H9 (cell line): ENCODE results near the gene GBE1. TPM values are rescaled to one million over a fixed set of nuclear protein-coding genes. Genes with fewer than 3 reads are reported as not detected.

Experiments used
- DNase-seq: peaks from one replicate; pipeline ENCODE4 v3.0.0-alpha.2; 2017
- H2AFZ ChIP-seq: one replicate; pipeline ENCODE4 v1.6.1; 2013; ENCODE audit warnings: mild to moderate bottlenecking, low read length, control low read depth, moderate library complexity
- H2AK5ac ChIP-seq: 2 replicates; pipeline ENCODE4 v1.6.1; 2013; ENCODE audit warnings: low read length, control low read depth, mixed read lengths; ENCODE audit not compliant: insufficient read length
- H2BK120ac ChIP-seq: one replicate; pipeline ENCODE4 v1.6.1; 2013; ENCODE audit warnings: low read depth, mild to moderate bottlenecking, low read length, control low read depth, inconsistent platforms; ENCODE audit not compliant: poor library complexity, severe bottlenecking
- H2BK12ac ChIP-seq: 2 replicates; pipeline ENCODE4 v1.6.1; 2013; ENCODE audit warnings: low read length, control low read depth, mixed read lengths, low read depth; ENCODE audit not compliant: insufficient read length
- H2BK15ac ChIP-seq: 2 replicates; pipeline ENCODE4 v1.6.1; 2013; ENCODE audit warnings: low read depth, low read length, control low read depth
- H2BK20ac ChIP-seq: one replicate; pipeline ENCODE4 v1.6.1; 2013; ENCODE audit warnings: low read depth, mild to moderate bottlenecking, low read length, control low read depth, inconsistent platforms; ENCODE audit not compliant: poor library complexity, severe bottlenecking
- H2BK5ac ChIP-seq: 2 replicates; pipeline ENCODE4 v1.6.1; 2013; ENCODE audit warnings: low read length, control low read depth, mixed read lengths; ENCODE audit not compliant: insufficient read length
- H3K14ac ChIP-seq: 2 replicates; pipeline ENCODE4 v1.6.1; 2013; ENCODE audit warnings: low read length, control low read depth; ENCODE audit not compliant: insufficient read depth
- H3K18ac ChIP-seq: 2 replicates; pipeline ENCODE4 v1.6.1; 2013; ENCODE audit warnings: low read depth, mild to moderate bottlenecking, mixed read lengths, low read length, control low read depth; ENCODE audit not compliant: insufficient read length
- H3K23ac ChIP-seq: 2 replicates; pipeline ENCODE4 v1.6.1; 2013; ENCODE audit warnings: low read length, control low read depth, mixed read lengths, low read depth; ENCODE audit not compliant: insufficient read length
- H3K23me2 ChIP-seq: 2 replicates; pipeline ENCODE4 v1.6.1; 2013; ENCODE audit warnings: low read depth, mild to moderate bottlenecking, mixed read lengths, low read length, control low read depth; ENCODE audit not compliant: insufficient read length, poor library complexity, severe bottlenecking
- H3K27ac ChIP-seq: 2 replicates; pipeline ENCODE4 v1.5.1; 2013; ENCODE audit warnings: low read length, control low read depth, mixed read lengths, low read depth; ENCODE audit not compliant: insufficient read length
- H3K27me3 ChIP-seq: 2 replicates; pipeline ENCODE4 v1.6.1; 2013; ENCODE audit warnings: low read length, control low read depth, inconsistent platforms; ENCODE audit not compliant: insufficient read depth
- H3K4ac ChIP-seq: 2 replicates; pipeline ENCODE4 v1.6.1; 2013; ENCODE audit warnings: low read depth, mild to moderate bottlenecking, control low read depth, inconsistent platforms, low read length, moderate library complexity
- H3K4me1 ChIP-seq: 2 replicates; pipeline ENCODE4 v1.6.1; 2013; ENCODE audit warnings: low read length, control low read depth, inconsistent platforms; ENCODE audit not compliant: insufficient read depth
- H3K4me2 ChIP-seq: 2 replicates; pipeline ENCODE4 v1.6.1; 2013; ENCODE audit warnings: low read length, control low read depth, mixed read lengths; ENCODE audit not compliant: insufficient read length, insufficient read depth
- H3K56ac ChIP-seq: 2 replicates; pipeline ENCODE4 v1.6.1; 2013; ENCODE audit warnings: low read depth, mild to moderate bottlenecking, mixed read lengths, low read length, control low read depth; ENCODE audit not compliant: insufficient read length
- H3K79me1 ChIP-seq: 2 replicates; pipeline ENCODE4 v1.6.1; 2013; ENCODE audit warnings: low read depth, mild to moderate bottlenecking, moderate library complexity, low read length, control low read depth, inconsistent platforms; ENCODE audit not compliant: insufficient read depth, poor library complexity, severe bottlenecking
- H3K79me2 ChIP-seq: 2 replicates; pipeline ENCODE4 v1.6.1; 2013; ENCODE audit warnings: low read length, control low read depth, inconsistent platforms; ENCODE audit not compliant: insufficient read depth
- H3K9ac ChIP-seq: 2 replicates; pipeline ENCODE4 v1.6.1; 2013; ENCODE audit warnings: low read length, control low read depth, mixed read lengths; ENCODE audit not compliant: insufficient read length; ENCODE audit errors: extremely low read depth
- H3K9me3 ChIP-seq: one replicate; pipeline ENCODE4 v1.6.1; 2013; ENCODE audit warnings: low read depth, low read length, inconsistent platforms; ENCODE audit not compliant: control insufficient read depth
- H3T11ph ChIP-seq: one replicate; pipeline ENCODE4 v1.6.1; 2013; ENCODE audit warnings: mild to moderate bottlenecking, low read length, control low read depth, inconsistent platforms
- H4K20me1 ChIP-seq: one replicate; pipeline ENCODE4 v1.6.1; 2013; ENCODE audit not compliant: control insufficient read depth, insufficient read length, insufficient read depth
- H4K5ac ChIP-seq: 2 replicates; pipeline ENCODE4 v1.6.1; 2013; ENCODE audit warnings: low read depth, mild to moderate bottlenecking, mixed read lengths, low read length, control low read depth; ENCODE audit not compliant: insufficient read length
- H4K8ac ChIP-seq: replicated peaks from 2 replicates; pipeline ENCODE4 v1.6.1; 2013; ENCODE audit warnings: low read length, control low read depth, mixed read lengths, low read depth; ENCODE audit not compliant: insufficient read length
- H4K91ac ChIP-seq: 2 replicates; pipeline ENCODE4 v1.6.1; 2013; ENCODE audit warnings: low read depth, mild to moderate bottlenecking, moderate library complexity, mixed read lengths, low read length, control low read depth; ENCODE audit not compliant: insufficient read length
- H3K27ac Mint-ChIP-seq, 3 experiments: 2 replicates in 2 of 3; 3 replicates in 1 of 3; pipeline ENCODE4 v1.8.0; 2020 to 2021; ENCODE audit warnings: mixed read lengths in 3 of 3, mild to moderate bottlenecking in 1 of 3, moderate library complexity in 1 of 3
- H3K27me3 Mint-ChIP-seq: 2 replicates; pipeline ENCODE4 v1.8.0; 2021; ENCODE audit warnings: low read depth, mild to moderate bottlenecking, moderate library complexity, mixed read lengths
- H3K36me3 Mint-ChIP-seq, 3 experiments: 2 replicates in 2 of 3; 3 replicates in 1 of 3; pipeline ENCODE4 v1.8.0; 2020 to 2021; ENCODE audit warnings: low read depth in 3 of 3, mixed read lengths in 3 of 3; ENCODE audit not compliant: insufficient read depth in 1 of 3
- H3K4me1 Mint-ChIP-seq, 2 experiments: 2 replicates each; pipeline ENCODE4 v1.8.0; 2020; ENCODE audit warnings: mixed read lengths in 2 of 2
- H3K4me3 Mint-ChIP-seq, 2 experiments: 2 replicates in 1 of 2; 3 replicates in 1 of 2; pipeline ENCODE4 v1.8.0; 2020 to 2021; ENCODE audit warnings: mild to moderate bottlenecking in 2 of 2, mixed read lengths in 2 of 2, moderate library complexity in 1 of 2
- H3K9me3 Mint-ChIP-seq, 2 experiments: 2 replicates in 1 of 2; 3 replicates in 1 of 2; pipeline ENCODE4 v1.8.0; 2020; ENCODE audit warnings: mild to moderate bottlenecking in 2 of 2, mixed read lengths in 2 of 2, moderate library complexity in 1 of 2
- WGBS: extraction: QIAGEN DNeasy Blood & Tissue Kit; methylation state at CpG from one replicate; pipeline ENCODE4 v1.1.7; 2013; ENCODE audit warnings: missing lambda C conversion rate, low lambda C conversion rate, mixed read lengths; ENCODE audit not compliant: insufficient read length; ENCODE audit errors: extremely low coverage; 5-methylcytosine and 5-hydroxymethylcytosine counted together
- total RNA-seq: library from RNA; stranded (reverse); gene quantifications from 2 replicates; pipeline ENCODE4 v1.2.1, GENCODE V29; 2021
- TF ChIP-seq, protein P1 (sequence below): fragments of 200-600 bp; sonication (generic); conservative IDR thresholded peaks from 3 replicates; pipeline ENCODE4 v1.8.0; 2021; ENCODE audit warnings: antibody characterized with exemption, mild to moderate bottlenecking

The GBE1 gene
- total RNA-seq, 1 experiment from 2014 or later, result 13.8 TPM

DNA sequence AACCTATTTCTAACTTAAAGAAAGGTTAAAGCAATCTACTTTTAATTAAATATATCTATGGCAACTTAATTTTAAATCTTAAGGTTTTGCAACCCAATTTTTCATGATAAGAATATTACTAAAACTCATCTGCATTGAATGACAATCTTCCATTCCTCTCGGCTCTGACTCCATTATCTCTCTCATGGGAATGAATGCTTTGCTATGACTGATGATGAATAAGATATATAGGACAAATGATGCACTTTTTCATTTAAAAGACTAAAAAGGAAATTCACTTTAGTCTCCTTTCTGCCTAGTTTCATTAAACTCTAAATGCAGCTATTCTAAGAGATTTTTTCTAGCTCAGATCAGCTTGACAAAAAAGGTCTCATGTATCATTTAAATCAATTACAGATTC, 68.7 kb downstream of the GBE1 start:
- Mint-ChIP-seq H3K4me1 (peaks cover 5% of the 10 kb centered on the region in 2 experiments; a peak in 2 of 4 replicates), H3K27me3 (no peaks in the 10 kb centered on the region), H3K9me3 (no peaks in the 10 kb centered on the region), H3K27ac (no peak overlapping the region), H3K36me3 (no peaks in the 10 kb centered on the region), H3K4me3 (no peak overlapping the region)
- H3K56ac ChIP-seq, result no peak overlapping the region
- no peak overlapping the region for H3K4me2 ChIP-seq
- no peak overlapping the region for H3K4ac ChIP-seq
- no peak overlapping the region for H4K91ac ChIP-seq
- no peak overlapping the region for H2AFZ ChIP-seq
- no peak overlapping the region for H3K27ac ChIP-seq
- H3K9me3 ChIP-seq, result no peaks in the 10 kb centered on the region
- no peak overlapping the region for H2BK120ac ChIP-seq
- no peak overlapping the region for H3K23ac ChIP-seq
- no peak overlapping the region for H4K8ac ChIP-seq
- no peaks in the 10 kb centered on the region for H3K27me3 ChIP-seq
- H3K14ac ChIP-seq, result no peak overlapping the region
- H2AK5ac ChIP-seq, result no peak overlapping the region
- no CpG with 5 or more reads among the region's 1 CpG for WGBS
- H3K4me1 ChIP-seq, result no peaks in the 10 kb centered on the region
- no peak overlapping the region for H4K5ac ChIP-seq
- no peak overlapping the region for H2BK5ac ChIP-seq
- H3T11ph ChIP-seq, result no peak overlapping the region
- no peak for DNase-seq
- no peak overlapping the region for H2BK20ac ChIP-seq
- no peaks in the 10 kb centered on the region for H3K79me1 ChIP-seq
- no peak overlapping the region for H2BK12ac ChIP-seq
- no peaks in the 10 kb centered on the region for H4K20me1 ChIP-seq
- no peak overlapping the region for H3K9ac ChIP-seq
- H3K23me2 ChIP-seq, result no peaks in the 10 kb centered on the region
- no peak overlapping the region for H2BK15ac ChIP-seq
- no peaks in the 10 kb centered on the region for H3K79me2 ChIP-seq
- TF ChIP-seq, protein P1, sequence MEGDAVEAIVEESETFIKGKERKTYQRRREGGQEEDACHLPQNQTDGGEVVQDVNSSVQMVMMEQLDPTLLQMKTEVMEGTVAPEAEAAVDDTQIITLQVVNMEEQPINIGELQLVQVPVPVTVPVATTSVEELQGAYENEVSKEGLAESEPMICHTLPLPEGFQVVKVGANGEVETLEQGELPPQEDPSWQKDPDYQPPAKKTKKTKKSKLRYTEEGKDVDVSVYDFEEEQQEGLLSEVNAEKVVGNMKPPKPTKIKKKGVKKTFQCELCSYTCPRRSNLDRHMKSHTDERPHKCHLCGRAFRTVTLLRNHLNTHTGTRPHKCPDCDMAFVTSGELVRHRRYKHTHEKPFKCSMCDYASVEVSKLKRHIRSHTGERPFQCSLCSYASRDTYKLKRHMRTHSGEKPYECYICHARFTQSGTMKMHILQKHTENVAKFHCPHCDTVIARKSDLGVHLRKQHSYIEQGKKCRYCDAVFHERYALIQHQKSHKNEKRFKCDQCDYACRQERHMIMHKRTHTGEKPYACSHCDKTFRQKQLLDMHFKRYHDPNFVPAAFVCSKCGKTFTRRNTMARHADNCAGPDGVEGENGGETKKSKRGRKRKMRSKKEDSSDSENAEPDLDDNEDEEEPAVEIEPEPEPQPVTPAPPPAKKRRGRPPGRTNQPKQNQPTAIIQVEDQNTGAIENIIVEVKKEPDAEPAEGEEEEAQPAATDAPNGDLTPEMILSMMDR, result no peak
- no peak overlapping the region for H3K18ac ChIP-seq
